IMR-90 (cell line): Measurements from ENCODE around the gene TMEM74B.

Experiments used
- CEBPB ChIP-seq: IDR thresholded peaks from 2 replicates; pipeline ENCODE4 v1.6.1; 2012; ENCODE audit warnings: low read depth, low read length, improper control_type of control experiment
- POLR2A ChIP-seq: IDR thresholded peaks from 2 replicates; pipeline ENCODE4 v1.6.1; 2012; ENCODE audit warnings: mild to moderate bottlenecking, low read depth, low read length
- USF2 ChIP-seq: fragments of 150-350 bp; IDR thresholded peaks from 2 replicates; pipeline ENCODE4 v1.6.1; 2017; ENCODE audit warnings: mild to moderate bottlenecking, antibody characterized with exemption, low read length, low read depth
- TF ChIP-seq, protein P1 (sequence below): conservative IDR thresholded peaks from 2 replicates; pipeline ENCODE4 v1.5.1; 2012; ENCODE audit warnings: mild to moderate bottlenecking, low read depth, low read length, improper control_type of control experiment

GRCh38 chr20:1199964-1200363 is 15.2 kb upstream of the TMEM74B start:
- TF ChIP-seq, protein P1, sequence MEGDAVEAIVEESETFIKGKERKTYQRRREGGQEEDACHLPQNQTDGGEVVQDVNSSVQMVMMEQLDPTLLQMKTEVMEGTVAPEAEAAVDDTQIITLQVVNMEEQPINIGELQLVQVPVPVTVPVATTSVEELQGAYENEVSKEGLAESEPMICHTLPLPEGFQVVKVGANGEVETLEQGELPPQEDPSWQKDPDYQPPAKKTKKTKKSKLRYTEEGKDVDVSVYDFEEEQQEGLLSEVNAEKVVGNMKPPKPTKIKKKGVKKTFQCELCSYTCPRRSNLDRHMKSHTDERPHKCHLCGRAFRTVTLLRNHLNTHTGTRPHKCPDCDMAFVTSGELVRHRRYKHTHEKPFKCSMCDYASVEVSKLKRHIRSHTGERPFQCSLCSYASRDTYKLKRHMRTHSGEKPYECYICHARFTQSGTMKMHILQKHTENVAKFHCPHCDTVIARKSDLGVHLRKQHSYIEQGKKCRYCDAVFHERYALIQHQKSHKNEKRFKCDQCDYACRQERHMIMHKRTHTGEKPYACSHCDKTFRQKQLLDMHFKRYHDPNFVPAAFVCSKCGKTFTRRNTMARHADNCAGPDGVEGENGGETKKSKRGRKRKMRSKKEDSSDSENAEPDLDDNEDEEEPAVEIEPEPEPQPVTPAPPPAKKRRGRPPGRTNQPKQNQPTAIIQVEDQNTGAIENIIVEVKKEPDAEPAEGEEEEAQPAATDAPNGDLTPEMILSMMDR, result no peak
- TF ChIP-seq POLR2A (no peak), USF2 (no peak), CEBPB (no peak)
